ENCODE data around the gene SHC3. TPM values are rescaled to one million over a fixed set of nuclear protein-coding genes. Genes with fewer than 3 reads are reported as not detected.

The SHC3 gene
- total RNA-seq, 4 donors from 2014 or later = 1.1 to 4.7 (median 2.5) TPM

DNA sequence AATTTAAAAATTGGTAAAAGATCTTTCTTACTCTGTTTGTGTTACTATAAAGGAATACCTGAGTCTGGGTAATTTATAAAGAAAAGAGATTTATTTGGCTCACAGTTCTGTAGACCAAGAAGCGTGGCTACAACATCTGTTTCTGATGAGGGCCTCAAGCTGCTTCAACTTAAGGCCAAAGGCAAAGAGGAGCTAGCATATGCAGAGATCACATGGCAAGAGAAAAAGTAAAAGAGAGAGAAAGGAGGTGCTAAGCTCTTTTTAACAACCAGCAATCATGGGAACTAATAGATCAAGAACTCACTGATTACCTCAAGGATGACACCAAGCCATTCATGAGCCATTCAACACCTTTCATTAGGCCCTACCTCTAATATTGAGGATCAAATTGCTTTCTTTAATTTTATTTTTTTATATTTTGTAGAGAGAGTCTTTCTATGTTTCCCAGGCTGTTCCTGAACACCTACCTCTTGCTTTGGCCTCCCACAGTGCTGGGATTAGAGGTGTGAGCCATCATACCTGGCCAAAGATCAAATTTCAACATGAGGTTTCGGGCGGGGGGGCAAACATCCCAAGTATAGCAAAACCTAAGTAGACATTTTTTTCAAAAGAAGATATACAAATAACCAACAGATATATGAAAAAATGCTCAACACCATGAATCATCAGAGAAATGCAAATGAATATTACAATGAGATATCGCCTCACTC, 16.0 kb upstream of the SHC3 start:
- TF ChIP-seq CTCF (IDR thresholded peaks at IDR 0.05; ENCODE audit: low read depth) = no peak

DNA sequence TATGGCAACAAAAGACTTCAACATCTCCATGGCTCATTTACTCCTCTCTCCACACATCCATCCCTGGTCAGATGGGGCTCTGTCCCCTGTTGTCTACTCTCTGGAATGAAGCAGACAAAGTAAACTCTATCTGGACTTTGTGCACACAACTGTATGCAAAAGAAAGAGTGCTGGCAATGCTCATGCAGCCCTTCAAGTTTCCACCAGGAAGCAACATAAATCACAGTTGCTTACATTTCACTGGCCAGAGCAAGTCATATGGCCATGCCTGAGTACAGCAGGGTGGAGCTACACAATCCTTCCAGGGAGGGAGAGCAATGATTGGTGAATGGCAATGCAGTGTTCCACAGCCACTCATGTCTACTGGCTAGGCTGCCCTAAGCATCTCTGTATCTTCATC, 12.4 kb upstream of the SHC3 start:
- no peak for TF ChIP-seq CTCF (IDR thresholded peaks at IDR 0.05; ENCODE audit: low read depth)

DNA sequence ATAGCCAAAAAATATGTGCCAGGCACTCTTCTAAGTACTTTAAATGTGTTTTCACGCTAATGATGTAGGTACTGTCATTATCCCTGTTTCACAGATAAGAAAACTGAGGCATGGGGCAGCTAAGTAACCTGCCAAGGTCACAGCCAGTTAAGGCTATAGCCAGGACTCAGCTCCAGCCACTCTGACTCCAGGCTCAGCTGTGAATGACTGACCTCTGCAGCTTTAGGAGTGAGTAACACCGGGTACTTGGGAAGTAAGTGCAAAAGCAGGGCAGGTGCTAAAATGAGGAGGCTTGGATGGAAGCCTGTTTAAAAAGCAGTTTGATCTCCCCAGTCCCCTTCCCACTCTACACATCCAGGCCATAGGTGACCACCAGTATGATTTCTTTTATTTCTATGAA, 10.6 kb upstream of the SHC3 start:
- no peak for TF ChIP-seq CTCF (IDR thresholded peaks at IDR 0.05; ENCODE audit: low read depth)

DNA sequence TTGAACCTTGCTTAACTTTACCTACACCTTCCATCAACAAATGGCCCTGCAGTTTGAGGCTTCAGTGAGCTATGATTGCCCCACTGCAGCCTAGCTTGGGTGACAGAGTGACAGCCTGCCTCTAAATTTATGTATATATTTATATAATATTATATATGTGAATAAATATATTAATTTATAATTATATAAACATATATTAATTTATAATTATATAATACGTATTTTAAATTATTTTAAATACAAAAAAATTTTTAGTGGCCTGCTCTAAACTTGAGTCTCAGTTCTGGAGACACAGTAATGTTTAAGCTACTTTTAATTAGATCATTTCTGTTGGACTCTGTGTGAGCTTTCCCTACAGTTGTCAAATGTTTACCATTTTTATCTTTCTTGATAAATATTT, 9.3 kb upstream of the SHC3 start:
- TF ChIP-seq CTCF (IDR thresholded peaks at IDR 0.05; ENCODE audit: low read depth) = no peak

DNA sequence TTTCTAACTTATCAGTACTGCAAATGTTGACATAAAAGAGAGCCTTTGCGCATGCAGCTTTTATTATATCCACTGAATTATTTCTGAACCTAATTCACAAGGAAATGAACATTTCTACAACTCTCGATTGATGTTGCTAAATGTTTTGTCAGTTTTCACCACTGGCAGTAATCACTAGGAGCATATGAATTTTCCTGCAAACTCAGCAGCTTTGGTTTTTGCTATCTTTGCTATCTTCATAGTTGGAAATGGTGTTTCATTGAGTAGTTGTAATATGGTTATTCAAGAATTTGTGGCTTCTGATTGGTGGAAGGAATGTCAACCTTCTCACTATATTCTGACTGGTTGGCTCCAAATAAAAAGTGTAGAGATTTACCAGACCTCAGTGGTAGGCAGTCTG, 8.9 kb upstream of the SHC3 start:
- TF ChIP-seq CTCF (IDR thresholded peaks at IDR 0.05; ENCODE audit: low read depth) = no peak

DNA sequence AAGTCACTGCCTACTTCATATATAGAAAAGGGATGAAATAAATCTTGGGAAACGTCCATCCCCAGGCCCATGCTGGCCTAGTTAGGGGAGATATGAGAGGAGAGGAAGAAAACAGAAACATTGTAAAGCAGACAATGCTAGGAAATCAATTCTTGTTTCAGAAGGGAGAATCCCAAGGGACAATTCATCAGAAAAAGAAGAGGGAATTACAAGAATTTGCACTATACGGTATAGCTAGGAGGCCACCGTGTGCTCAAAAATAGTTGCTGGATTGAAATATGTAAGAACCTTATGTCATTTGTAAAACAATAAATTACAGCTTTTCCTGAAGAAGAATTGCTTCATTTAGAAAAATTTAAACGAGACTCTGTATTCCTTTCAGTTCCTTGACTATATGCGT, 8.3 kb upstream of the SHC3 start:
- no peak for TF ChIP-seq CTCF (IDR thresholded peaks at IDR 0.05; ENCODE audit: low read depth)

- TF ChIP-seq CTCF (IDR thresholded peaks at IDR 0.05; ENCODE audit: low read depth) = no peak
These were observed 7.4 kb upstream of the SHC3 start for GRCh38 chr9:89185980-89186379.
